Thyroid gland (tissue), 4 donors: ENCODE data around the gene UBAP1L. TPM values are rescaled to one million over a fixed set of nuclear protein-coding genes. Genes with fewer than 3 reads are reported as not detected.

Source experiments
- DNase-seq, 2 donors: peaks; one replicate each; pipeline ENCODE4 v3.0.0-alpha.2; 2019
- H3K27ac ChIP-seq, 3 donors: fragments of 200-600 bp; sonication (generic); 1 replicate in 2 of 3; 2 replicates in 1 of 3; pipeline ENCODE4 v1.5.1; 2016 to 2019; ENCODE audit warnings: mild to moderate bottlenecking in 1 of 3, moderate library complexity in 1 of 3
- H3K27me3 ChIP-seq: fragments of 200-600 bp; sonication (generic); one replicate; pipeline ENCODE4 v1.5.1; 2019
- H3K36me3 ChIP-seq, 2 donors: fragments of 200-600 bp; sonication (generic); one replicate each; pipeline ENCODE4 v1.5.1; 2016 to 2019
- H3K4me1 ChIP-seq, 2 donors: fragments of 200-600 bp; sonication (generic); one replicate each; pipeline ENCODE4 v1.5.1; 2017 to 2019
- H3K4me3 ChIP-seq, 3 donors: fragments of 200-600 bp; sonication (generic); replicated peaks in 1 of 3; 1 replicate in 2 of 3; 2 replicates in 1 of 3; pipeline ENCODE4 v1.5.1; 2016; ENCODE audit warnings: mild to moderate bottlenecking in 1 of 3
- H3K9me3 ChIP-seq: fragments of 200-600 bp; sonication (generic); one replicate; pipeline ENCODE4 v1.5.1; 2017
- POLR2A ChIP-seq, 2 donors: fragments of 450-650 bp; IDR thresholded peaks; one replicate each; pipeline ENCODE4 v1.6.1; 2017; ENCODE audit warnings: antibody characterized with exemption in 2 of 2, mild to moderate bottlenecking in 2 of 2, moderate library complexity in 1 of 2
- WGBS, 2 donors: methylation state at CpG; one replicate each; pipeline ENCODE4 v1.1.5; 2017; 5-methylcytosine and 5-hydroxymethylcytosine counted together
- intact Hi-C: fragments of 100-400 bp; cut with DNase I; formaldehyde crosslinking; loops from one replicate; pipeline ENCODE4 v1.15.1; 2023
- small RNA-seq: library from RNA; depleted of rRNA; stranded (forward); fragments of <200 nt; gene quantifications from one replicate; pipeline ENCODE3, GENCODE V24; 2016
- total RNA-seq, 4 donors: library from RNA; depleted of rRNA; stranded (reverse); fragments of >200 nt; gene quantifications; one replicate each; pipeline ENCODE4 v1.2.3, GENCODE V29; 2016
- TF ChIP-seq, protein P1 (sequence below), 6 experiments: fragments of 200-600 bp in 3 of 6; fragments of 450-650 bp in 3 of 6; sonication (generic) in 3 of 6; IDR thresholded peaks; one replicate each; pipeline ENCODE4 v1.5.1; 2016 to 2019; ENCODE audit warnings: antibody characterized with exemption in 6 of 6, mild to moderate bottlenecking in 2 of 6, inconsistent platforms in 1 of 6, moderate library complexity in 1 of 6

Gene UBAP1L
- total RNA-seq, 4 donors from 2014 or later, result 8.1 to 12.6 (median 8.8) TPM

DNA sequence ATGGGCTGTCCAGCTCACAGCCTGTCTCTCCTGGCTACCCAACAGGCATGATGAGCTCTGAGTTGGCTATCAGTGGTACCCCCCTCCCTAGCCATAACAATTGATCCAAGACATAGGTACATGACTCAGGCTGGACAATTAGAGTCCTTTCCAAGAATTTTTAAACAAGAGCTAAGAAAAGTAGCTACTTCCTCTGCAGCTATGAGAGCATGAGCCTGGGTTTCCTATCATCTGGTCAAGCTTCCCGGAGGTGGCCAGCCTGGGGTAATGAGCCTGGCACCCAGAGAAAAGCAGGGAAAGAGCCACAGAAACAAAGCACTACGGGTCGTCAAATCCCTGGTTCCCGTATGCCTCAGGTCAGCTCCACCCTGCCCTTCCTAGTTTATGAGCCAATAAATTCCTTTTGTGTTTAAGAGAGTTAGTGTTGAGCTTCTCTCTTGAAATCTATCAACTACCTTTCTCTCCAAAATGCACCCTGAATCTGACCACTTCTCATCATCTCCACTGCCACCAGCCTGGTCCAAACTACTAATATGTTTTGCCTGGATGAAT is 72.1 kb downstream of the UBAP1L start:
- H3K4me3 ChIP-seq, result no peak overlapping the region
- H3K27ac ChIP-seq, result no peak overlapping the region
- H3K4me1 ChIP-seq, result peaks cover 0 to 4% of the 10 kb centered on the region in 2 donors
- no peaks in the 10 kb centered on the region for H3K36me3 ChIP-seq
- DNase-seq, result no peak
- WGBS, 2 donors, result 55 to 69% methylated on average over 4 of the region's 4 CpGs
- no peak for TF ChIP-seq POLR2A (IDR thresholded peaks at IDR 0.05)
- TF ChIP-seq, protein P1, sequence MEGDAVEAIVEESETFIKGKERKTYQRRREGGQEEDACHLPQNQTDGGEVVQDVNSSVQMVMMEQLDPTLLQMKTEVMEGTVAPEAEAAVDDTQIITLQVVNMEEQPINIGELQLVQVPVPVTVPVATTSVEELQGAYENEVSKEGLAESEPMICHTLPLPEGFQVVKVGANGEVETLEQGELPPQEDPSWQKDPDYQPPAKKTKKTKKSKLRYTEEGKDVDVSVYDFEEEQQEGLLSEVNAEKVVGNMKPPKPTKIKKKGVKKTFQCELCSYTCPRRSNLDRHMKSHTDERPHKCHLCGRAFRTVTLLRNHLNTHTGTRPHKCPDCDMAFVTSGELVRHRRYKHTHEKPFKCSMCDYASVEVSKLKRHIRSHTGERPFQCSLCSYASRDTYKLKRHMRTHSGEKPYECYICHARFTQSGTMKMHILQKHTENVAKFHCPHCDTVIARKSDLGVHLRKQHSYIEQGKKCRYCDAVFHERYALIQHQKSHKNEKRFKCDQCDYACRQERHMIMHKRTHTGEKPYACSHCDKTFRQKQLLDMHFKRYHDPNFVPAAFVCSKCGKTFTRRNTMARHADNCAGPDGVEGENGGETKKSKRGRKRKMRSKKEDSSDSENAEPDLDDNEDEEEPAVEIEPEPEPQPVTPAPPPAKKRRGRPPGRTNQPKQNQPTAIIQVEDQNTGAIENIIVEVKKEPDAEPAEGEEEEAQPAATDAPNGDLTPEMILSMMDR (IDR thresholded peaks at IDR 0.05), result no peak
- H3K27me3 ChIP-seq, result no peaks in the 10 kb centered on the region
- H3K9me3 ChIP-seq, result no peaks in the 10 kb centered on the region
- intact Hi-C loops, result no loop called here

Small RNA genes lying within 50 kb of the gene (small RNA-seq; reads per million reads assigned to genes)
- gene AC013553.1, result not detected

Other genes with a start within 250 kb of the UBAP1L start
- 10 to 100 TPM in 1 of 4 donors, 1 to 10 TPM in 3; 5.1 to 11.9 (median 6.3) TPM for gene ANKDD1A, start 203.3 kb downstream of the UBAP1L start, total RNA-seq
- gene SPG21, start 125.3 kb downstream of the UBAP1L start, total RNA-seq, result 100 to 1,000 TPM; 119 to 149 (median 122) TPM
- gene MTFMT, start 85.6 kb downstream of the UBAP1L start, total RNA-seq, result 10 to 100 TPM; 20.7 to 31.6 (median 27.1) TPM
- gene SLC51B, start 69.8 kb downstream of the UBAP1L start, total RNA-seq, result not detected
- gene RASL12, start 47.2 kb downstream of the UBAP1L start, total RNA-seq, result 10 to 100 TPM in 1 of 4 donors, 1 to 10 TPM in 3; 5.1 to 12.5 (median 7.7) TPM
- gene KBTBD13, start 38.5 kb downstream of the UBAP1L start, total RNA-seq, result not detected
- gene PDCD7, start 18.6 kb upstream of the UBAP1L start, total RNA-seq, result 10 to 100 TPM; 27.5 to 43.4 (median 32.9) TPM
- 10 to 100 TPM; 37.9 to 57.5 (median 46.4) TPM for gene CLPX, start 70.1 kb upstream of the UBAP1L start, total RNA-seq
- gene CILP, start 96.3 kb upstream of the UBAP1L start, total RNA-seq, result 10 to 100 TPM in 1 of 4 donors, 1 to 10 TPM in 3; 2.1 to 17.6 (median 5.0) TPM
- 10 to 100 TPM; 11.3 to 15.5 (median 13.2) TPM for gene PARP16, start 171.7 kb upstream of the UBAP1L start, total RNA-seq
- not detected for gene RNU5A-1, start 180.9 kb upstream of the UBAP1L start, total RNA-seq
- not detected for gene RNU5B-1, start 189.5 kb upstream of the UBAP1L start, total RNA-seq